HCT116 (cell line): ENCODE data around the gene KNCN. TPM values are rescaled to one million over a fixed set of nuclear protein-coding genes. Genes with fewer than 3 reads are reported as not detected.
A peak's percentile ranks its signal among the peaks of the same experiment; 100 is the strongest.

Experiments
- ATAC-seq: fragments of 200-7000 bp; cut with Tn5 transposase; 2 replicates; pipeline ENCODE4 v1.9.1; 2020; ENCODE audit warnings: mild to moderate bottlenecking, moderate library complexity
- BruUV-seq: library from RNA; stranded (reverse); fragments of 400-500 nt; replicated peaks from 2 replicates; lab custom pipeline; 2021; lab: Mats Ljungman, UMichigan
- CTCF ChIA-PET: fragments of 300-600 bp; sonication (Branson Sonifier 250); formaldehyde crosslinking; loops from one replicate; lab custom pipeline; 2021; ENCODE audit warnings: antibody characterized with exemption; lab: Charles Lee
- POLR2A ChIA-PET: fragments of 300-600, 350-600 bp; sonication (Branson Sonifier 250); formaldehyde crosslinking; loops from one replicate; lab custom pipeline; 2021; ENCODE audit warnings: antibody characterized with exemption; lab: Charles Lee
- RAD21 ChIA-PET, 2 experiments: fragments of 300-600 bp; sonication (Branson Sonifier 250); formaldehyde crosslinking; loops; one replicate each; lab custom pipeline; 2023; ENCODE audit warnings: low total read pairs in 2 of 2; ENCODE audit not compliant: uncharacterized antibody in 2 of 2, unreplicated experiment in 2 of 2, low non-redundant PET in 1 of 2; lab: Charles Lee
- DNase-seq: peaks from one replicate; pipeline ENCODE4 v3.0.0-alpha.2; 2010; ENCODE audit warnings: low read depth, low spot score
- H2AFZ ChIP-seq: fragments of 200-600 bp; shearing (Covaris generic), sonication (generic); 2 replicates; pipeline ENCODE4 v1.6.1; 2017; ENCODE audit warnings: low read depth, mixed run types, mixed read lengths, antibody characterized with exemption, low read length; ENCODE audit not compliant: poor library complexity, severe bottlenecking
- H3K27ac ChIP-seq: 2 replicates; pipeline ENCODE4 v1.5.1; 2012; ENCODE audit warnings: low read depth, low read length
- H3K27me3 ChIP-seq: fragments of 200-600 bp; sonication (generic); 2 replicates; pipeline ENCODE4 v1.6.1; 2016; ENCODE audit warnings: mixed run types, low read length, mixed read lengths; ENCODE audit not compliant: insufficient read depth
- H3K36me3 ChIP-seq, 2 experiments: fragments of 200-500 bp in 1 of 2; fragments of 200-600 bp in 1 of 2; sonication (Bioruptor generic) in 1 of 2; sonication (generic) in 1 of 2; 2 replicates each; pipeline versions ENCODE4 v1.5.1 to v1.6.1; 2014 to 2016; ENCODE audit warnings: low read length in 2 of 2, inconsistent platforms in 1 of 2, mixed read lengths in 1 of 2, mixed run types in 1 of 2; ENCODE audit not compliant: insufficient read depth in 2 of 2, control insufficient read depth in 1 of 2
- H3K4me1 ChIP-seq, 2 experiments: fragments of 200-600 bp in 1 of 2; sonication (generic) in 1 of 2; 2 replicates each; pipeline versions ENCODE4 v1.5.1 to v1.6.1; 2012 to 2017; ENCODE audit warnings: low read length in 2 of 2, inconsistent platforms in 1 of 2, mild to moderate bottlenecking in 1 of 2, mixed read lengths in 1 of 2, mixed run types in 1 of 2, moderate library complexity in 1 of 2; ENCODE audit not compliant: insufficient read depth in 2 of 2, control insufficient read depth in 1 of 2
- H3K4me2 ChIP-seq: fragments of 200-600 bp; sonication (generic); 2 replicates; pipeline ENCODE4 v1.6.1; 2017; ENCODE audit warnings: mixed run types, low read length, mixed read lengths
- H3K4me3 ChIP-seq, 2 experiments: fragments of 200-600 bp in 1 of 2; sonication (generic) in 1 of 2; replicated peaks in 1 of 2; 2 replicates each; pipeline ENCODE4 v1.5.1; 2011 to 2016; ENCODE audit warnings: low read length in 2 of 2, control low read depth in 1 of 2, low read depth in 1 of 2, mild to moderate bottlenecking in 1 of 2, mixed read lengths in 1 of 2, mixed run types in 1 of 2
- H3K79me2 ChIP-seq: fragments of 200-600 bp; sonication (generic); 2 replicates; pipeline ENCODE4 v1.6.1; 2017; ENCODE audit warnings: mild to moderate bottlenecking, mixed run types, low read length, moderate library complexity, mixed read lengths; ENCODE audit not compliant: insufficient read depth
- H3K9ac ChIP-seq: fragments of 200-600 bp; sonication (generic); 2 replicates; pipeline ENCODE4 v1.6.1; 2016; ENCODE audit warnings: low read length, mixed read lengths
- H3K9me2 ChIP-seq: fragments of 200-600 bp; sonication (generic), shearing (Covaris generic); 2 replicates; pipeline ENCODE4 v1.6.1; 2017; ENCODE audit warnings: mixed run types, mild to moderate bottlenecking, moderate library complexity; ENCODE audit not compliant: insufficient read depth
- H3K9me3 ChIP-seq, 2 experiments: fragments of 200-500 bp in 1 of 2; fragments of 200-600 bp in 1 of 2; sonication (Bioruptor generic) in 1 of 2; sonication (generic) in 1 of 2; 2 replicates each; pipeline ENCODE4 v1.6.1; 2014 to 2017; ENCODE audit warnings: low read length in 2 of 2, mixed read lengths in 2 of 2, inconsistent platforms in 1 of 2, low read depth in 1 of 2, mild to moderate bottlenecking in 1 of 2, mixed run types in 1 of 2, moderate library complexity in 1 of 2; ENCODE audit not compliant: control insufficient read depth in 1 of 2, insufficient read depth in 1 of 2
- H4K20me1 ChIP-seq: fragments of 200-600 bp; sonication (generic), shearing (Covaris generic); 2 replicates; pipeline ENCODE4 v1.6.1; 2017; ENCODE audit warnings: mixed run types, mild to moderate bottlenecking, moderate library complexity; ENCODE audit not compliant: insufficient read depth
- CBX3 ChIP-seq: IDR thresholded peaks from 2 replicates; pipeline ENCODE4 v1.6.1; 2012; ENCODE audit warnings: low read depth
- CEBPB ChIP-seq: IDR thresholded peaks from 2 replicates; pipeline ENCODE4 v1.6.1; 2012; ENCODE audit warnings: low read depth
- EZH2 ChIP-seq: fragments of 200-600 bp; sonication (generic); IDR thresholded peaks from 2 replicates; pipeline ENCODE4 v1.6.1; 2017; ENCODE audit warnings: antibody characterized with exemption, mixed run types
- FOSL1 ChIP-seq: IDR thresholded peaks from 2 replicates; pipeline ENCODE4 v1.6.1; 2012; ENCODE audit warnings: low read depth
- POLR2AphosphoS5 ChIP-seq: IDR thresholded peaks from 2 replicates; pipeline ENCODE4 v1.6.1; 2011; ENCODE audit warnings: mild to moderate bottlenecking, low read depth, low read length, moderate library complexity
- RAD21 ChIP-seq: IDR thresholded peaks from 2 replicates; pipeline ENCODE4 v1.6.1; 2012; ENCODE audit warnings: low read depth, mild to moderate bottlenecking
- ZNF274 ChIP-seq: fragments of 200-500 bp; sonication (Bioruptor generic); IDR thresholded peaks from 2 replicates; pipeline ENCODE4 v1.6.1; 2014; ENCODE audit warnings: mild to moderate bottlenecking, low read depth, low read length, inconsistent platforms
- intact Hi-C: fragments of 100-400 bp; cut with micrococcal nuclease; formaldehyde crosslinking; loops from 2 replicates; pipeline ENCODE4 v1.10.0; 2022
- total RNA-seq: library from RNA; stranded (reverse); gene quantifications from one replicate; pipeline ENCODE4 v1.2.1, GENCODE V29; 2021; ENCODE audit not compliant: unreplicated experiment
- TF ChIP-seq, protein P1 (sequence below), 3 experiments: fragments of 200-600 bp in 1 of 3; sonication (generic) in 1 of 3; IDR thresholded peaks in 2 of 3; conservative IDR thresholded peaks in 1 of 3; 2 replicates each; pipeline ENCODE4 v1.5.1; 2012 to 2017; ENCODE audit warnings: low read depth in 2 of 3, low read length in 2 of 3, antibody characterized with exemption in 1 of 3, borderline replicate concordance in 1 of 3, control low read depth in 1 of 3, mild to moderate bottlenecking in 1 of 3, mixed read lengths in 1 of 3, mixed run types in 1 of 3, moderate library complexity in 1 of 3; ENCODE audit not compliant: insufficient read depth in 1 of 3
- TF ChIP-seq, protein P2 (sequence below): IDR thresholded peaks from 2 replicates; pipeline ENCODE4 v1.6.1; 2012; ENCODE audit warnings: low read depth

The KNCN gene
- total RNA-seq, 1 experiment from 2014 or later = not detected

DNA sequence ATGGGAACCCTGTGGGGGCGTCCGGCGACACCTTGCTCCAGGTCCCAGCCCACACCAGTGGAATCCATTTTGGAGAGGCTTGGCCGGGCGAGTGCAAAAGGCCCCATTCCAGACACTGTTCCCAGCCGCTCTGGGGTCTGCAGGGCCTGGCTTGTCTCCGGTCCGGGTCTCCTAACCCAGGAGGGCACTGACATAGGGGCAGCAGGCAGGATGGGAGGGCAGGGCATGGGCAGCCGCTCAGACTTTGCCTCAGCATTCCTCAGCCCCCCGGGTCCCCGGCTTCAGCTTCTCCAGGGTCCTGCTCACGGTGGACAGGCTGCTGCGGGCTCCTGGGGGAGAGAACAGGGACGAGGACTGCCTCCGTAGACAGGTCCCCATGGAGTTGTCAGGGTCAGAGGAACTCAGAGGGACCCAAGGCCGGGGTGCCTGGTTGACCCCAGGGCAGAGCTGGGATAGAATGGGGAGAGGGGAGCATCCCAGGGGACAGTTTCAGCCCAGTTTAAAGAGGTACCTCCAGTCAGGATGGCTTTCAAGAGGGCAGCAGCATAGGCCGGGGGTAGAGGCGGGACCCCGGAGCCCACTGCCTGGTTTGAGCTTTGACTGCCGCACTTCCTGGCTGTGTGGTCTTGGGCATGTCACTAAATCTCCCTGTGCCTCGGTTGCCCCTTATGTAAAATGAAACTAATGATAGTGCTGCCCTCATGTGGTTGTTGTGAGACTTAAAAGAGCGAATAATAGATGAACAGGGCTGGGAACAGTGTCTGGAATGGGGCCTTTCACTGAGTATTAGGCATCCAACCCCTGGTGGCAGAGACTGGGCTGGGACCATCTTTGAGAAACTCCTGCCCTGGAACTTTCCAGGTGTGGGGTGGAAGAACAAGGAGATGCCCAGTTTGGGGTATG is 3.7 kb downstream of the KNCN start:
- H3K27me3 ChIP-seq = no peaks in the 10 kb centered on the region

More for the DNA sequence above, 3.7 kb downstream of the KNCN start:
- H2AFZ ChIP-seq = peak overlapping the region; percentile 16
- H3K9me3 ChIP-seq = no peaks in the 10 kb centered on the region
- ChIA-PET POLR2A (no interaction called here), CTCF (interaction anchor here (1.2 to 2.6 kb wide), 8 partner anchors 9 to 214 kb away, joined by 3 to 19 read pairs (median 7); a partner anchor contains a TSS), RAD21 (interaction anchor here (0.7 to 1.5 kb wide), 2 partner anchors 101 kb away, joined by 3 to 4 read pairs; no protein-coding TSS in a partner anchor)
- TF ChIP-seq, protein P1, sequence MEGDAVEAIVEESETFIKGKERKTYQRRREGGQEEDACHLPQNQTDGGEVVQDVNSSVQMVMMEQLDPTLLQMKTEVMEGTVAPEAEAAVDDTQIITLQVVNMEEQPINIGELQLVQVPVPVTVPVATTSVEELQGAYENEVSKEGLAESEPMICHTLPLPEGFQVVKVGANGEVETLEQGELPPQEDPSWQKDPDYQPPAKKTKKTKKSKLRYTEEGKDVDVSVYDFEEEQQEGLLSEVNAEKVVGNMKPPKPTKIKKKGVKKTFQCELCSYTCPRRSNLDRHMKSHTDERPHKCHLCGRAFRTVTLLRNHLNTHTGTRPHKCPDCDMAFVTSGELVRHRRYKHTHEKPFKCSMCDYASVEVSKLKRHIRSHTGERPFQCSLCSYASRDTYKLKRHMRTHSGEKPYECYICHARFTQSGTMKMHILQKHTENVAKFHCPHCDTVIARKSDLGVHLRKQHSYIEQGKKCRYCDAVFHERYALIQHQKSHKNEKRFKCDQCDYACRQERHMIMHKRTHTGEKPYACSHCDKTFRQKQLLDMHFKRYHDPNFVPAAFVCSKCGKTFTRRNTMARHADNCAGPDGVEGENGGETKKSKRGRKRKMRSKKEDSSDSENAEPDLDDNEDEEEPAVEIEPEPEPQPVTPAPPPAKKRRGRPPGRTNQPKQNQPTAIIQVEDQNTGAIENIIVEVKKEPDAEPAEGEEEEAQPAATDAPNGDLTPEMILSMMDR (IDR thresholded peaks at IDR 0.05 in 2 of 3, conservative IDR thresholded peaks at IDR 0.05 in 1 of 3; ENCODE audit: borderline replicate concordance in 1 of 3, insufficient read depth in 1 of 3, low read depth in 2 of 3, low read length in 2 of 3) = peak; percentile 56 to 87 (median 71)
- TF ChIP-seq ZNF274 (no peak), POLR2AphosphoS5 (no peak), RAD21 (peak; percentile 81), FOSL1 (no peak), EZH2 (no peak), CEBPB (no peak), CBX3 (no peak)
- TF ChIP-seq, protein P2, sequence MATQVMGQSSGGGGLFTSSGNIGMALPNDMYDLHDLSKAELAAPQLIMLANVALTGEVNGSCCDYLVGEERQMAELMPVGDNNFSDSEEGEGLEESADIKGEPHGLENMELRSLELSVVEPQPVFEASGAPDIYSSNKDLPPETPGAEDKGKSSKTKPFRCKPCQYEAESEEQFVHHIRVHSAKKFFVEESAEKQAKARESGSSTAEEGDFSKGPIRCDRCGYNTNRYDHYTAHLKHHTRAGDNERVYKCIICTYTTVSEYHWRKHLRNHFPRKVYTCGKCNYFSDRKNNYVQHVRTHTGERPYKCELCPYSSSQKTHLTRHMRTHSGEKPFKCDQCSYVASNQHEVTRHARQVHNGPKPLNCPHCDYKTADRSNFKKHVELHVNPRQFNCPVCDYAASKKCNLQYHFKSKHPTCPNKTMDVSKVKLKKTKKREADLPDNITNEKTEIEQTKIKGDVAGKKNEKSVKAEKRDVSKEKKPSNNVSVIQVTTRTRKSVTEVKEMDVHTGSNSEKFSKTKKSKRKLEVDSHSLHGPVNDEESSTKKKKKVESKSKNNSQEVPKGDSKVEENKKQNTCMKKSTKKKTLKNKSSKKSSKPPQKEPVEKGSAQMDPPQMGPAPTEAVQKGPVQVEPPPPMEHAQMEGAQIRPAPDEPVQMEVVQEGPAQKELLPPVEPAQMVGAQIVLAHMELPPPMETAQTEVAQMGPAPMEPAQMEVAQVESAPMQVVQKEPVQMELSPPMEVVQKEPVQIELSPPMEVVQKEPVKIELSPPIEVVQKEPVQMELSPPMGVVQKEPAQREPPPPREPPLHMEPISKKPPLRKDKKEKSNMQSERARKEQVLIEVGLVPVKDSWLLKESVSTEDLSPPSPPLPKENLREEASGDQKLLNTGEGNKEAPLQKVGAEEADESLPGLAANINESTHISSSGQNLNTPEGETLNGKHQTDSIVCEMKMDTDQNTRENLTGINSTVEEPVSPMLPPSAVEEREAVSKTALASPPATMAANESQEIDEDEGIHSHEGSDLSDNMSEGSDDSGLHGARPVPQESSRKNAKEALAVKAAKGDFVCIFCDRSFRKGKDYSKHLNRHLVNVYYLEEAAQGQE = no peak
- no peaks in the 10 kb centered on the region for H3K79me2 ChIP-seq
- peak overlapping the region in 1 of 2 experiments; percentile 10; a peak in 1 of 4 replicates for H3K4me3 ChIP-seq
- DNase-seq (peak; percentile 65), ATAC-seq (peak; percentile 92)
- H3K27ac ChIP-seq = no peak overlapping the region
- no peaks in the 10 kb centered on the region for H4K20me1 ChIP-seq
- H3K4me1 ChIP-seq = peaks cover 0 to 7% of the 10 kb centered on the region in 2 experiments; a peak in 1 of 4 replicates
- peak overlapping the region; percentile 52 for H3K4me2 ChIP-seq
- BruUV-seq = no TSS peak
- intact Hi-C loops = loop anchor here (1.0 kb wide), 1 partner anchor 105 kb away; no protein-coding TSS in a partner anchor
- no peaks in the 10 kb centered on the region for H3K36me3 ChIP-seq
- H3K9ac ChIP-seq = no peak overlapping the region
- H3K9me2 ChIP-seq = no peaks in the 10 kb centered on the region
